Inflammatory macrophage treated with lipopolysaccharide for 4 hours (primary cell): ENCODE measurements around the gene CPTP.

ENCODE experiments used
- DNase-seq: peaks from one replicate; pipeline ENCODE4 v3.0.0-alpha.2; 2020

Gene CPTP

DNA sequence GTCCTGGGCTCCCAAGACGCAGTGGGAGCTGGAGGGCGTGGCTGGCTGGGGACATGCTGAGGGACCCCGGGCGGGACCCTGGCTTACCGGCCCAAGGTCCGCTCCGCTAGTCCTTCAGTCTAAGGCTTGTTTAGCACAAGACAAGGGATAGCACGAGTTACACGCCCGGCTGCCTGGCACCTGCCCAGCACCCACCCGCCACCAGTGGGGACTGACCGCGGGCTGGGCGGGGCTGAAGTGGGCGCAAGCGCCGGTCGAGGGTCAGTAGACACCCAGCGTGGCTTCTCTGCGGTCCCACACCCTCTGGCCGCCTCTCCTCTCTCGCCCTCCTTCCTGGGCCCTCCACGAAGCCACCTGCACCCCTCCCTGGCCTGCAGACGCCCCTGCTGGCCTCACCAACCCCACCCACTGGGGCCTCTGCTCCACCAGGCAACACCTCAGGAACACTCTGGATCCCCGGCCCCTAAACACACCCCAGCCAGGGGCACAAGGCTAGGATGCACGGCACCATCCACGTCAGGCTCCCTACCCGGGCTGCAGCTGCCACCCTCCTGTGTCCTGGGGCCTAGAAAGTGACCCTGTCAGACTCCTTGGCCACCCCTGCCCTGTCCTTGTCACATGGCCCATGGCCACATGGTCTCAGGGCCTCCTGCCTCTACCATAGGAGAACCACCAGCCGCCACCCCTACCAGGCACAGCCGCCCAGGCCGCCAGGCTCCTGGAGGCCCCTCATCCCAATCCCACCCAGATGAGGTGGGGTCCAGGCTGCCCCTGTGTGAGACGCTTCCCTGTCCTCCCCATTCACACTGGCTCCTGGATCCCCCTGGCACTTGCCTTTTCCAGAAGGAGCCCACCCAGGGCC, 12.6 kb downstream of the CPTP start:
- DNase-seq: no peak

- DNase-seq: no peak
Observed at GRCh38 chr1:1337793-1338147, 13.2 kb downstream of the CPTP start.

GRCh38 chr1:1338278-1338677, 13.7 kb downstream of the CPTP start:
- DNase-seq: no peak

- no peak for DNase-seq
Observed at GRCh38 chr1:1340185-1340584, 15.6 kb downstream of the CPTP start.

GRCh38 chr1:1340791-1341548, 16.4 kb downstream of the CPTP start:
- no peak for DNase-seq

DNA sequence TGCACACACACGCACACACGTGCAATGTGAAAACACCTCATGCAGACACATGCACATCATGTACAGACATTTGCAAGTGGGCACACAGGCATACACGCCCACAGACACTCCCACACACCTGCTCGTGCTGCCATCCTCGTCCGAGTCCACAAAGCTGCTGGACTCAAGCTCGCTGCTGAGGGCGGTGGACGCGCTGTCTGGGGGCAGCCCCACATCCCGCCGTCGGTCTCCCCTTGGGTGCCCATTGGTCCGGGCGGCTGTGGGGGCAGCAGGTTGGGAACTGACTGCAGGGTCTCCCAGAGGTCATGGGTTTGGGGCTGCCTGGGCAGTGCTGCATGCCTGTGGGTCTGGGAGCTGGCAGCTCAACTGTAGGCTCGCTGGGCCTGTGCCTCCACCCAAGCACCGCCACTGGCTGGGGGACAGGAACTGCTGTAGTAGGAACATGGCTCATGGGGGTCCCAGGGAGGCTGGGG, 17.0 kb downstream of the CPTP start:
- DNase-seq: no peak

GRCh38 chr1:1342061-1342562, 17.5 kb downstream of the CPTP start:
- DNase-seq: no peak

GRCh38 chr1:1342584-1343115, 18.0 kb downstream of the CPTP start:
- no peak for DNase-seq

GRCh38 chr1:1343811-1344421, 19.3 kb downstream of the CPTP start:
- DNase-seq: no peak

GRCh38 chr1:1344655-1345361, 20.2 kb downstream of the CPTP start:
- DNase-seq: peak; percentile 27

GRCh38 chr1:1345384-1345783, 20.8 kb downstream of the CPTP start:
- no peak for DNase-seq

GRCh38 chr1:1345860-1346500, 21.4 kb downstream of the CPTP start:
- no peak for DNase-seq

GRCh38 chr1:1346501-1346890, 21.9 kb downstream of the CPTP start:
- no peak for DNase-seq

- no peak for DNase-seq
Observed at GRCh38 chr1:1347026-1347595, 22.5 kb downstream of the CPTP start.

GRCh38 chr1:1347663-1348419, 23.2 kb downstream of the CPTP start:
- DNase-seq: no peak

- peak; percentile 10 for DNase-seq
Observed at GRCh38 chr1:1348420-1349255, 24.0 kb downstream of the CPTP start.

GRCh38 chr1:1349256-1350012, 24.8 kb downstream of the CPTP start, which contains the start of gene DVL1:
Gene DVL1, minus strand, starts transcription at chr1:1349418. Its CDS starts 353 bp downstream, at chr1:1349065.
- DNase-seq: peak; percentile 55

- no peak for DNase-seq
Observed at GRCh38 chr1:1351511-1352427, 27.2 kb downstream of the CPTP start.
